Central memory CD8-positive, alpha-beta T cell (primary cell): Measurements from ENCODE around the gene STAT4.

Experiments used
- ATAC-seq: fragments of 150-1000 bp; cut with Tn5 transposase; replicated peaks from 2 replicates; pipeline ENCODE4 v1.10.0; 2022; ENCODE audit warnings: mild to moderate bottlenecking, moderate FRiP score, moderate number of reproducible peaks; ENCODE audit not compliant: poor library complexity, severe bottlenecking; ENCODE audit errors: extremely low read depth
- DNase-seq, 2 donors: peaks; one replicate each; pipeline ENCODE4 v3.0.0; 2021; ENCODE audit warnings: low spot score in 2 of 2
- H3K27ac Mint-ChIP-seq: one replicate; pipeline ENCODE4 v1.8.0; 2022; ENCODE audit warnings: low read depth, mild to moderate bottlenecking, moderate library complexity, mixed read lengths
- H3K27me3 Mint-ChIP-seq: one replicate; pipeline ENCODE4 v1.8.0; 2022; ENCODE audit warnings: mixed read lengths
- H3K36me3 Mint-ChIP-seq: one replicate; pipeline ENCODE4 v1.8.0; 2022; ENCODE audit warnings: mild to moderate bottlenecking, moderate library complexity, mixed read lengths; ENCODE audit not compliant: insufficient read depth
- H3K4me1 Mint-ChIP-seq: one replicate; pipeline ENCODE4 v1.8.0; 2022; ENCODE audit warnings: mixed read lengths
- H3K4me3 Mint-ChIP-seq: one replicate; pipeline ENCODE4 v1.8.0; 2022; ENCODE audit warnings: mild to moderate bottlenecking, moderate library complexity, mixed read lengths
- H3K9me3 Mint-ChIP-seq: one replicate; pipeline ENCODE4 v1.8.0; 2022; ENCODE audit warnings: mixed read lengths

Gene STAT4

DNA sequence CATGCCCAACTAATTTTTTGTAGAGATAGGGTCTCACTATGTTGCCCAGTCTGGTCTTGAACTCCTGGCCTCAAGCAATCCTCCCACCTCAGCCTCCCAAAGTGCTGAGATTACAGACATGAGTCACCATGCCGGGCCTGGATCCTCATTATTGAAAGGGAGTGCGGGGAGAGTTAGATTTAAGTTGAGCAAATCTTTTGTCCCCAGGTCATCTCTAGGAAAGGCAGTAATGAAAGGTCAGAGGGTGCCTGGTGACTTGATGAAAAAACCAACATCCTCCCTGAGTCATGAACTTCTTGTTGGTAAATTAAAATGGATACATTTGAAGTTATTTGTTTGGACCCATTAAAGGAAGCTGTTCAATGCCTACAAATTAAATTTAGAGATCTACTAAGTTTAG lies 25.1 kb downstream of the STAT4 start:
- DNase-seq (no peak), ATAC-seq (no peak)
- Mint-ChIP-seq H3K36me3 (peaks cover 10% of the 10 kb centered on the region), H3K27me3 (no peaks in the 10 kb centered on the region), H3K4me1 (peaks cover 66% of the 10 kb centered on the region), H3K27ac (peak overlapping the region; percentile 83), H3K4me3 (no peak overlapping the region), H3K9me3 (no peaks in the 10 kb centered on the region)

DNA sequence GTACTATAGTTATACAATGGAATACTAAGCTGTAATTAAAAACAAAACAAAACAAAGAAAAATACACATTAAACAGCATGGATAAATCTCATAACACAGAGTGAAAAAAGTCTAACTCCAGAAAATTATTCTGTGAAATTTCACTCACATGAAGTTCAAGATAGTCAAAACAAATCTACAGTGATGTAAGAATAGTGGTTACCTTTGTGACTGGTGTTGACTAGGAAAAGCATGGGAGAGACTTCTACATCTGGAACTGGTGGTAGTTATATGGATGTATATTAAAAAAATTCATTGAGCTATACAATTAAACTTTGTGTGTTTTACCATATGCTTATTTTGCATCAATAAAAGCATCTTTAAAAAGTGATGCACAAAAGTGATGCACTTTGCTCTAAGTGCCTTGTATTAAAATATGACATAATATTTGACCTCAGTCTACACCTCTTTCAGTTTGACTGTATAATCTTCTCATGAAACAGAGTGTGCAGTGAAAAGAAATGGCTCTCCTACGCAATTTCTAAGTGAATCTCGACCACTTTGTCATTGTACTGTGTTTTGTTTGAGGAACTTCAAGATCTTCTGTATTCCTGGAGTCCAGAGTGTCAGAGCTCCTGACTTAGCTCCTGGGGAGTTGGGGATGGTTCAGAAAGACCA lies 28.0 kb downstream of the STAT4 start:
- Mint-ChIP-seq H3K27ac (peak overlapping the region; percentile 81), H3K9me3 (no peaks in the 10 kb centered on the region), H3K4me3 (no peak overlapping the region), H3K4me1 (peaks cover 61% of the 10 kb centered on the region), H3K27me3 (no peaks in the 10 kb centered on the region), H3K36me3 (peaks cover 16% of the 10 kb centered on the region)
- DNase-seq = no peak
- ATAC-seq = no peak

DNA sequence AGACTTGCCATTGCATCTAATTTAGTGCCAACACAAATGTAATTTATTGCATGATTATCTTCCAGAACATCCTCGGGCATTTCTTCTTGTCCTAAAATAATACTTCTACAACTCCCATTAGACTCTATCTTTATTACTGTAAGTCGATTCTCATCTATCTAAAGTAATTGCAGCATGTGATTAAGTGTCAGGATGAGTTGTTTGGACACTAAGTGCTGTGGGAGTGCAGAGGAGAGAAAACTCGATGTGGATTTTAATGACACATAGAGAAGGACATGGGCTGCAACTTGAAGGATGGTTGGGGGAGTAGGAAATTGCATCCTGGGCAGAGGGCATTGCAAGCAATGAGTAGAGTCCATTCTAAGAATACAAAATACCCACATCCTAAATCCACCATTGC lies 33.5 kb downstream of the STAT4 start:
- Mint-ChIP-seq H3K4me3 (no peak overlapping the region), H3K4me1 (peaks cover 65% of the 10 kb centered on the region), H3K27ac (peak overlapping the region; percentile 51), H3K27me3 (no peaks in the 10 kb centered on the region), H3K9me3 (no peaks in the 10 kb centered on the region), H3K36me3 (peaks cover 31% of the 10 kb centered on the region)
- DNase-seq (no peak), ATAC-seq (no peak)

DNA sequence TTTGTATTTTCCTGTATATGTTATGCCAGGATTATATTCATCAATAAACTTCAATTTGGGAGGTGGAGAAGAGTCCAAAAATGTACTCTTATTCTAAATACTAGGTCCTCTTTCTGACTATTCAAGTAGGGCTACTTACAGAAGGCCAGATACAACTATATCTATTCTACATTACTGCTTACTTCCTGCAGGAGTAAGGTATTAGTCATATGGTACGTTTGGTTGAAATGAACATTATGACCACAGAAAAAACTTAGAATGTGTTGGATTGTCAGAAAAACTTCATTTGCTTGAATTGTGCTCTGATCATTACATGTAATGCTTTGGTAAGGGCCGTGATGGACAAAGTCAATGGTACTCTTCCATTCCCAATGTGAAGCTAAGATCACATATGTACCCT lies 35.0 kb downstream of the STAT4 start:
- no peak for DNase-seq
- Mint-ChIP-seq H3K36me3 (peaks cover 36% of the 10 kb centered on the region), H3K4me3 (peak overlapping the region; percentile 66), H3K27me3 (no peaks in the 10 kb centered on the region), H3K4me1 (peaks cover 58% of the 10 kb centered on the region), H3K9me3 (no peaks in the 10 kb centered on the region), H3K27ac (peak overlapping the region; percentile 95)
- peak; percentile 28 for ATAC-seq

DNA sequence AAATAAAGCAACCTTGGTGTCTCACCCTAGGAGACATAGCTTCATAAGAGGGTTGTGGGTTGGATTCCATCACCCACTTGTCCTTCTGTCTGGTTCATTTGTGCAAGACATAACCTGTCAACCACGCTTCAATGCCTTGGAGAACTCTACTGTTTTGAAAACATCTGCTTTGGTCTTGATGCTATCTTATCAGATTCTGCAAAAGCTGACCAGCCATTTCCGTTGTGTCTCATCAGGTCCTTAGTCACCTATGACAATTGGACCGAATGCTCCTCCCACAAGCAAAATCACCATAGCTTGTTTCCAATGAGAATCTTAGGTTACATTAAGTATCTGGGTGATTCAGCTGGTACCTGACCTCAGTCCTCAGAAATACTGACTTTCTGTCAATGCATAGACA lies 35.4 kb downstream of the STAT4 start:
- DNase-seq = peak in 1 of 2 donors; percentile 65
- peak overlapping the region; percentile 66 for H3K4me3 Mint-ChIP-seq

DNA sequence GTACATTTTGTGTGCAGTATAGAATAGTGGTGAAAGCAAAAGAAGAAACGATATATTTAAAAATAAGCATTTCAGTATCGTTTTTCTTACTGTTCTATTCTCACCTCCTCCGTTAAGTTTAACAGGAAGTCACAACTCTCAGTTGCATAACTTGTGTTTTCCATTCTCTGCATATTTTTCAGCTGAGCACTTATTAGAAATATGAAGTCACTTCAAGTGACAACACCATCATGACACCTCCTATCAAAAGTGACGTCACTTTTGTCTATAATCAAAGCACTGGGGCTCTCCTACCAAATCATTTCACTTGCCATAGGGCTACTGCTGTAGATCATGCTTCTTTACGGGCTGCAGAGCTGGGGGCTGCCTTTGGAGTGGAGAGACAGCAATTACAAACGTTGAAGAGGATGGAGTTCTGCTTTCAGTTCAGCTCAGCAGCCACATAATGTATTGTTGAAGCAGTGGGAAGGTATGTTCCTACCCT lies 36.3 kb downstream of the STAT4 start:
- ATAC-seq = peak; percentile 75
- H3K27me3 Mint-ChIP-seq = no peaks in the 10 kb centered on the region
- no peaks in the 10 kb centered on the region for H3K9me3 Mint-ChIP-seq
- H3K4me1 Mint-ChIP-seq = peaks cover 61% of the 10 kb centered on the region
- DNase-seq = peak in 1 of 2 donors; percentile 59
- peak overlapping the region; percentile 66 for H3K4me3 Mint-ChIP-seq
- H3K36me3 Mint-ChIP-seq = peaks cover 34% of the 10 kb centered on the region
- H3K27ac Mint-ChIP-seq = peak overlapping the region; percentile 95

More for the DNA sequence above, 35.4 kb downstream of the STAT4 start:
- Mint-ChIP-seq H3K36me3 (peaks cover 36% of the 10 kb centered on the region), H3K27ac (peak overlapping the region; percentile 95), H3K9me3 (no peaks in the 10 kb centered on the region), H3K4me1 (peaks cover 58% of the 10 kb centered on the region), H3K27me3 (no peaks in the 10 kb centered on the region)
- peak; percentile 55 for ATAC-seq

DNA sequence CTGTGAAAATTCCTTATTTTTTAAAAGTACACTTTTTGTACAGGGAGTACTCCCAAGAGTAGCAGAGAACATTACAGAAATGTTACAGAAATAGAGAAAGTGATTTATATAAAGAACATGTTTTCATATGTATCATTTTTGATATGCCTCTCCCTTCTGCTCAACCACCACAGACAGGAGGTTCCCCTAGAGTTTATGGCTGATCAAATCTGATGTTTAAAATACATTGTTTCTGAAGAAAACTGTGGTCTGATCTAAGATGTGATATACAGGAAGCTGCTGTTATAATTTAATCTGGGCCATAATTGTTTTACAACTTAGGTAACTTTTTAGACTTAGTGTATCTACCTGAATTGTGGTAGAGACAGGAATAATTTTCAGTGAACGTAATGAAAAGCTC lies 37.0 kb downstream of the STAT4 start:
- peaks cover 33% of the 10 kb centered on the region for H3K36me3 Mint-ChIP-seq
- DNase-seq (no peak), ATAC-seq (peak; percentile 30)

DNA sequence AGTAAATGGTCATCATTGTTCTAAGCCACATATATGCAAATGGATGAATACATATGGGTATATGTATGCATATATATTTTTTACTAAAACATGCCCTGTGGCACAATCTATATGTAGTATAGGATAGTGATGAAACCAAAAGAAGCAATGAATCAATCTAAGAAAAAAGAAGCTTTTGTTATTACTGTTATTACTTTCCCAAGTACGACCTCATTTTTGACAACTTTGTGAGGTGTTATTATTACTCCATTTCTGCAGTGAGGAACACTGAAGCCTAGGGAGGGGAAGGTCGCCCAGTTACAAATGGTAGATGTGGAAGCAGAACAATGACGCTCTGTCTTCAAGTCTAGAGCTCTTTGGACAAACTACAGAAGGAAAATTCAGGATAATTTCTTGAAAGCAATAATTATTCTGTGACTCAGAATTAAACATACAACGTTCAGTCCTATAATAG lies 38.3 kb downstream of the STAT4 start:
- no peak for DNase-seq
- Mint-ChIP-seq H3K4me1 (peaks cover 70% of the 10 kb centered on the region), H3K27me3 (no peaks in the 10 kb centered on the region), H3K27ac (peak overlapping the region; percentile 95), H3K4me3 (peak overlapping the region; percentile 47), H3K9me3 (no peaks in the 10 kb centered on the region), H3K36me3 (peaks cover 32% of the 10 kb centered on the region)
- ATAC-seq = no peak

More for the DNA sequence above, 37.0 kb downstream of the STAT4 start:
- Mint-ChIP-seq H3K27me3 (no peaks in the 10 kb centered on the region), H3K9me3 (no peaks in the 10 kb centered on the region), H3K27ac (peak overlapping the region; percentile 95), H3K4me1 (peaks cover 63% of the 10 kb centered on the region), H3K4me3 (peak overlapping the region; percentile 47)

DNA sequence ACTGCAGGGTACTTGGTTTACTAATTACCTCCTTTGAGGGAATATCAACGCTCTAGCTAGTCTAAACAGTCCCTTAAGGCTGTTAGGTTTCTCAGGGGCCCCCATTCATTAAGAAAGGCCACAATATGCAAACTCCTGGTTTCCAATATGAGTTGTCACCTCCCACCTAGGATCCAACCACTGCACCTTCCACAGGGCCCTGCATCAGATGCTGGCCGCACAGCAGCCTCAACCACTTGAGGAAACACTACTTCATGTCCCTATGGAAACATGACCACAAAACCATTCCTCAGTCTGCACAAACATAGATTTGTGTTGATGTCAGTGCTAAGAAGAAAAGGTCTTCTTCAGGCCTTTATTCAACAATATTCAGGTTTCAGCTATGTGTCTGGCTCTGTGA lies 40.9 kb downstream of the STAT4 start:
- Mint-ChIP-seq H3K4me3 (no peak overlapping the region), H3K4me1 (peaks cover 67% of the 10 kb centered on the region), H3K27me3 (no peaks in the 10 kb centered on the region), H3K36me3 (peaks cover 29% of the 10 kb centered on the region), H3K27ac (peak overlapping the region; percentile 27), H3K9me3 (no peaks in the 10 kb centered on the region)
- DNase-seq (no peak), ATAC-seq (no peak)

DNA sequence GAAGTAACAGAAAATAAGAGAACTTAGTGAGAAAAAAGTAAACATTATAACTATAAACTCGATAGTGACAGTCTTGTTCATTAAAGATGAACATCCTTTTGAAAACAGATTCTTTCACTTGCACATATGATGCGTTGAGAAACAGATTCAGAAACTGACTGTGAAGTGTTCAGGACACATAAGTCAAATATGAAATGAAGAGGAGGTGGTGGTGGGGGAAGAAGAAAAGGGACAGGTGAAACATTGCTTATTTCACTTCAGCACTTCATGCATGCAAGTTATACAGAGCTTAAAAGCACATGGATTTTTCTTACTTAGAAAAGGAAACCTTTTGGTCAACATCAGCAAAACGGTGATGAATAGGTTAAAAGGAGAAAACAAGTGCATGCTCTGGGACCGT lies 42.5 kb downstream of the STAT4 start:
- ATAC-seq (no peak), DNase-seq (no peak)
- Mint-ChIP-seq H3K4me1 (peaks cover 58% of the 10 kb centered on the region), H3K27ac (no peak overlapping the region), H3K4me3 (no peak overlapping the region), H3K36me3 (peaks cover 26% of the 10 kb centered on the region), H3K9me3 (no peaks in the 10 kb centered on the region), H3K27me3 (no peaks in the 10 kb centered on the region)

DNA sequence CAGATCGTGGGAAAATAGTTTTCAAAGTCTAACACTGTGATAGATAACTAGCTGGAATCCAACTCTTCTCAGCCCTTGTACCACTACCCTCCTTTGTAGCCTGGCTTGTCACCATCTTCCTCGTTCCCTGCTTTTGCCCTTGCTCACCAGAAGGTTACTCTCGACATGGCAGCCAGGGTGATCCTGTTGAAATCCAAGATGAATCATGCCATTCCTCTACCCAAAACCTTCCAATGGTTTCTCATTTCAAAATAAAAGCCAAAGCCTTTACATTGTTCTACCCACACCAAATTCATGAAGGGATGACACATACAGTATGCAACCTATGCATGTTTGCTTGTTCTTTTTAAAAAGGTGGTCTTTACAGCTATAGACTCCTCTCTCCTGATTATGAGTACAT lies 45.7 kb downstream of the STAT4 start:
- H3K36me3 Mint-ChIP-seq = peaks cover 22% of the 10 kb centered on the region
- no peak for ATAC-seq
- DNase-seq = no peak
- H3K27me3 Mint-ChIP-seq = no peaks in the 10 kb centered on the region
- peak overlapping the region; percentile 72 for H3K27ac Mint-ChIP-seq
- H3K9me3 Mint-ChIP-seq = no peaks in the 10 kb centered on the region
- no peak overlapping the region for H3K4me3 Mint-ChIP-seq
- peaks cover 59% of the 10 kb centered on the region for H3K4me1 Mint-ChIP-seq

DNA sequence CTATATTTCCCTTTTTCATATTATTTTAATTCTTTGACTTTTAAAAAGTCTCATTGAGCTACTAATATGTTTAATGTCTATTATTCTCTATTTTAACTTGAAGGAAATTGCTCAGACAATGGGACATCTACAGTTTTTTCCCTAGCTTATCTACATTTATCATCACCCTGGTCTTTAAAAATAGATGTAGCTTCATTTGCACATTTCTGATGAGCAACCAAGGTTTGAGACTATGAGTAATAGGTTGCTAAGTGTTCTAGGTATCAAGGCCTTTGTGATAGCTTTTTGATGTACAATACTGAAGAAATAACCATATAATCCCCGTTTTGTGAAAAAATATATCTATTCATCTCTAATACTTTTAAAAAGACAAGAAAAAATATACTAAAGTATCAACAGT lies 47.0 kb downstream of the STAT4 start:
- no peak for ATAC-seq

DNA sequence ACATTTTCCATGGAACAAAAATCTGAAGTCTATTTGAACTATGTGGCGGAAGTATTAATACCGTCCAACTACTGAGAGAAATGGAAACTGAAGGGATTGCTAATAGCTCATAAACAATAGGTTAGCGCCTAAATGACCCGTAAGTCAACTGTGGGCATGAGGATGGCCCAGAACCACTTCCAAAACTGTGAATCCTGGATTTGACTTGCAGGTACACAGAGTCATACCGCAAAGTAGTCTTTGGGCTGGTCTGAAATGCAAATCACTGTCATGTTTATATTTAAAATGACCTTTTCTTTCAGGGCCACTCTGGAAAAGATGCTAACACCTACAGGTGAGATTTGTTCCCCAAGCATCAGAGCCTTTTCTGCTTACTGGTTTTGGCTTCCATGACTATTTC lies 50.6 kb downstream of the STAT4 start:
- H3K4me1 Mint-ChIP-seq = peaks cover 48% of the 10 kb centered on the region
- H3K27ac Mint-ChIP-seq = no peak overlapping the region
- no peak for DNase-seq
- ATAC-seq = no peak
- no peaks in the 10 kb centered on the region for H3K9me3 Mint-ChIP-seq
- H3K36me3 Mint-ChIP-seq = peaks cover 10% of the 10 kb centered on the region
- no peak overlapping the region for H3K4me3 Mint-ChIP-seq
- no peaks in the 10 kb centered on the region for H3K27me3 Mint-ChIP-seq

More for the DNA sequence above, 47.0 kb downstream of the STAT4 start:
- H3K4me1 Mint-ChIP-seq = peaks cover 46% of the 10 kb centered on the region
- no peaks in the 10 kb centered on the region for H3K9me3 Mint-ChIP-seq
- no peaks in the 10 kb centered on the region for H3K27me3 Mint-ChIP-seq
- peaks cover 19% of the 10 kb centered on the region for H3K36me3 Mint-ChIP-seq
- H3K27ac Mint-ChIP-seq = no peak overlapping the region
- no peak overlapping the region for H3K4me3 Mint-ChIP-seq
- DNase-seq = no peak
